NCI-H82 treated with DMSO at 0.1 percent for 48 hours (cell line): Measurements from ENCODE around the gene RNU6-1.

Experiments
- DNase-seq: peaks from one replicate; lab custom pipeline; 2025; ENCODE audit not compliant: unreplicated experiment; lab: John Stamatoyannopoulos, UW

RNU6-1 gene

DNA sequence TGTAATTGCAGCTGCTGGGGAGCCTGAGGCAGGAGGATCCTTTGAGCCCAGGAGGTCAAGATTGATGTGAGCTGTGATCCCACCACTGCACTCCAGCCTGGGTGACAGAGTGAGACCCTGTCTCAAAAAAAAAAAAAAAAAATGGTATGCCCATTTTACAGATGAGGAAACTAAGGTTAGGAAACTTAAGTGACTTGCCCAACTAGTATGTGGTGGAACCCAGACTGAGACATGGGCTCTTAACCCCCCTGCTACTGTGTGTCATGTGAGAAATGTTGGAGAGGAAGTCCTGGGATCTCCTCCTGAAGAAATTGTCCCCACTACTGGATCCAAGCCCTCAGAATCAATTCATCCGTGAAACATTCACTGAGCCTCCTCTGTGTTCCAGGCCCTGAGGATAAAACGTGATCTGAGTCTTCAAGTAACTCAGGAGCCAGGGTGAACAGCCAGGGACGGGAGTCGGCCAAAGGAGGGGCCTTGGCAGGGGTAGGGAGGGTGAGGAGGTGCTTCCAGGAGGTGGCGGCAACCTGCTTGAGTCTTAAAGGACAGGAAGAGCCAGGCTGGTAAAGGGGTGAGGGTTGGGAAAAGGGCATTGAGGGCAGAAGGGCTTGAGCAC is 19.6 kb upstream of the RNU6-1 start:
- DNase-seq, result no peak

DNA sequence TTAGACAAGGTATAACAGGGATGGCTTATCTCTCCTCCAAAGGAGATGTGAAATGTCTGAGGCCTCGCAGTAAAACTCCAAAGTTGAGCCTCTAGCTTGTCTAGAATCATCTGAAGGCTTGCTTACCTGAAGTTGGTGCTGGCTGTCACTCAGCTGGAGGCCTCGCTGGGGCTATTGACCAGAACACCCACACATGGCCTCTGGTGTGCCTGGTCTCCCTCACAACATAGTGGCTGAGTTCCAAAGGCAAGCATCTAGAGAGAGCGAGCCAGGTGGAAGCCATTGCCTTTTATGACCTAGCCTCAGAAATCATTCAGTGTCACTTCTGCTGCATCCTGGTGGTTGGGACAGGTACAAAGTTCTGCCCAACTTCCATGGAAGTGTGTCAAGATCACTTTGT is 17.4 kb upstream of the RNU6-1 start:
- DNase-seq, result no peak

DNA sequence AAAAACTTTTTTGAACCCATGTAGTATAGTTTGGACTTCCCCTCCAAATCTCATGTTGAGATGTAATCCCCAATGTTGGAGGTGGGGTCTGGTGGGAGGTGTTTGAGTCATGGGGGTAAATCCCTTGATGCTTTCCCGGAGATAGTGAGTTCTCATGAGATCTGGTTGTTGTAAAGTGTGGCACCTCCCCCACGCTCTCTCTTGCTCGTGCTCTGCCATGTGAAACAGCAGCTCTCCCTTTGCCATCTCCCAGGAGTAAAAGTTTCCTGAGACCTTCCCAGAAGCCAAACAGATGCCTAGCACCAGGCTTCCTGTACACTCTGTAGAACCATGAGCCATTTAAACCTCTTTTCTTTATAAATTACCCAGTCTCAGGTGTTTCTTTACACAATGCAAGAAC is 16.0 kb upstream of the RNU6-1 start:
- no peak for DNase-seq

DNA sequence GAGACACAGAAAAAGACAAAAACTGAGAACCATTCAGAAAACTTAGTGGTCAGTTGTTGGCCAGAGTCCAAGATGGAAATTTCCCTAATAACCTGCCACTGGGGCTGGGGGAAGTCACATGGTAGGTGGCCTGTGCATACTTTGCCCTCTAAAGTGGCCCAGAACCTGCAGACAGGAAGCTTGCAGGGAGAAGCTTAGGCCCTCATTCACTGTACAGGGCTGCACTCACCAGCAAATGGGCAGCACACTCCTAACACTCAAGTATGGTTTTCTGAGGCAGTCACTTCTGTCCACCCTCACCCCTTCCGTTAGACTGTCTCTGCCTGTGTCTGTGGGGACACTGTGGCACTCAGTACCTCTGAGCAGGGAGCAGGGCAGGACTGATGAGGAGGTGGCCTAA is 14.5 kb upstream of the RNU6-1 start:
- DNase-seq, result no peak

DNA sequence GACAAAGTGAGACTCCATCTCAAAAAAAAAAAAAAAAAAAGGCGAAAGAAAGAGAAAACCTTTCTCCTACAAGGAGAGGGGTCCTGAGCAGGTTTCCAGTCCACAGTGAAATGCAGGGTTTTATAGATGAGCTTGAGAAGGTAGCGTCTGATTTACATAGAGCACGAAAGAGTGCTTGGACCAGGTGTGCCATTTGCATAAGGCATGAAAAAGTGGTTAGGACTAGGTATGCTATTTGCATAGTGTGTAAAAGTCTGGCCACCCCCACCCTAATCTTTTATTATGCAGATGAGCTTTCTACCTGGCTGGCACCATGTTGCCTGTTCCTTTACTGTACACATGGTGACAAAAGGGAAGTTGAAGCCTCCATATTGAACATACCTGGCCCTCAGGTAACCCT is 13.6 kb upstream of the RNU6-1 start:
- no peak for DNase-seq

DNA sequence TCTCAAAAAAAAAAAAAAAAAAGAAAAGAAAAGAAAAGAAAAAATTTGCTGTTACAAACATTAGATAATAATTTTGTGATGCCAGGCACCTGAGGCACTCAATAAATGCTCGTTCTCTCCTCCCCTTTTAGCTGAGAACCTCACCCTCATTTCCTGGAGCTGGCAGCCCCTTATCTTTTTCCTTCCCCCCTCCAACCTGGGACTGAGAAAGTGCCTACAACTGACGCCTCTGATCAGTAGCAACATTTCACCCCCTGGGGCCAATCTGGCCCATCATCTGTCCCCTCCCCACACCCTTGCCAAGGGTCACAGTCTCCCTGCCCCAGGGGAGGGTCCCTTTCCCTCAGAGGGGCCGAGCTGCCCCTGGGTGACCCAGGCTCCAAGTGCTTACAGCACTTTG is 12.6 kb upstream of the RNU6-1 start:
- DNase-seq, result no peak

DNA sequence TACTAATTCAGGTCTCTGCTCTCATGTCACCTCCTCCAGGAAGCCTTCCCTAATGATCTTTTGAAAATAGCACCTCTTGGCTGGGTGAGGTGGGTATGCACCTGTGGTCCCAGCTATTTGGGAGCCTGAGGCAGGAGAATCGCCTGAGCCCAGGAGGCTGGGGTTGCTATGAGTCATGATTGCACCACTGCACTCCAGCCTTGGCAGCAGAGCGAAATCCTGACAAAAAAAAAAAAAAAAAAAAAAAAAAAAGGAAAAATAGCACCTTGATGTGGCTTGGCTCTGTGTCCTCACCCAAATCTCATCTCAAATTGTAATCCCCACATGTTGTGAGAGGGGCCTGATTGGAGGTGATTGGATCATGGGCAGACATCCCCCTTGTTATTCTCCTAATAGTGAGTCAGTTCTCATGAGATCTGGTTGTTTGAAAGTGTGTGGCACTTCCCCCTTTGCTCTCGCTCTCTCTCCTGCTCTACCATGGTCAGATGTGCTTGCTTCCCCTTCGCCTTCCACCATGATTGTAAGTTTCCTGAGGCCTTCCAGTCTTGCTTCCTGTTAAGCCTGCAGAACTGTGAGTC is 11.2 kb upstream of the RNU6-1 start:
- no peak for DNase-seq

DNA sequence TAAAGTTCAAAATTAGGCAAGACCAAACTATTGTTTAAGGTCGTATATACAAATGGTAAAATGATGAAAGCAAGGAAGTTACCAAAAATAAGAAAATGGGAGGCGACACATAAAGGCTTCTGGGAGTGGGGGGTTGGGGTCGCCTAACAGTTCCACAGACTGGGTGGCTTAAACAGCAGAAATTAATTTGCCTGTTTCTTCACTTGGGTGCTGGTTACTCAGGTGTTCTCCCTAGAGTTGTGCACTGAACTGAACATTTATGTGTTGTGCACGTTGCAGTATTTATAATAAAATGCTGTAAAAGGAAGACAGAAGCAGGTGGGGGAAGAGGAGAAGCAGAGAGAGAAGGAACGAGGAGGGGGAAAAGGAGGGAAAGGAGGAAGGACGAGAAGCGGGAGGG is 10.5 kb upstream of the RNU6-1 start:
- DNase-seq, result no peak

DNA sequence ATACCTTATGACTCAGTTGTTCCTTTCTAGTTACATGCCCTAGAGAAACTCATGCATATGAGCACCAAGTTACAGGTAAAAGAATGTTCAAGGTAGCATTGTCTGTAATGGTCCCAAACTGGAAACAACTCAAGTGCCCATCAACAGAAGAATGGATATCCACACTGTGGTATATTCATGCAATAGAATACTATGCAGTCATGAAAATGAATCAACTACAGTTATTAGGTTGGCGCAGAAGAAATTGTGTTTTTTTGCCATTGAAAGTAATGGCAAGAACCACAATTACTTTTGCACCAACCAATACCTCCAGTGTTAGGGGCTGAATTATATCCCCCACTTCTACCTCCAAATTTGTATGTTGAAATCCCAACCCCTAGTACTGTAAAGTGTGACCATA is 9.7 kb upstream of the RNU6-1 start:
- DNase-seq, result no peak

DNA sequence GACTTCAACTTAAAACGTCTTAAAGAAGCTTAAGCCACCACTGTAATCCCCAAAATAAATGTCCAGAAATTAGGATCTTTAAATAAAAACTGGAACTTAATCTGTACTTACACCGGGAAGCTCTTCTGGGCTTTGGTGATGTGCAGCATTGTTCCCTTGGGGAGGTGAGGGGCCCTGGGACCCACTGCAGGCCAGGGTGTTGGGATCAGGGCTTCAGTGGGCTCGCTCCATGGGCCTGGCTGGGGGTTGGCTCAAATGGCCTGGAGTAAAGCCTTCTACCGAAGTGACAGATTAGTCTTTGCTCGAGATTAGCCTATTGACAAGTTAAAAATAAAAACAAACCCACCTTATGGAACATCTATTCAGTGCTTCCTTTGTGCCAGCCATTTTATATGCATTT is 6.1 kb upstream of the RNU6-1 start:
- no peak for DNase-seq

DNA sequence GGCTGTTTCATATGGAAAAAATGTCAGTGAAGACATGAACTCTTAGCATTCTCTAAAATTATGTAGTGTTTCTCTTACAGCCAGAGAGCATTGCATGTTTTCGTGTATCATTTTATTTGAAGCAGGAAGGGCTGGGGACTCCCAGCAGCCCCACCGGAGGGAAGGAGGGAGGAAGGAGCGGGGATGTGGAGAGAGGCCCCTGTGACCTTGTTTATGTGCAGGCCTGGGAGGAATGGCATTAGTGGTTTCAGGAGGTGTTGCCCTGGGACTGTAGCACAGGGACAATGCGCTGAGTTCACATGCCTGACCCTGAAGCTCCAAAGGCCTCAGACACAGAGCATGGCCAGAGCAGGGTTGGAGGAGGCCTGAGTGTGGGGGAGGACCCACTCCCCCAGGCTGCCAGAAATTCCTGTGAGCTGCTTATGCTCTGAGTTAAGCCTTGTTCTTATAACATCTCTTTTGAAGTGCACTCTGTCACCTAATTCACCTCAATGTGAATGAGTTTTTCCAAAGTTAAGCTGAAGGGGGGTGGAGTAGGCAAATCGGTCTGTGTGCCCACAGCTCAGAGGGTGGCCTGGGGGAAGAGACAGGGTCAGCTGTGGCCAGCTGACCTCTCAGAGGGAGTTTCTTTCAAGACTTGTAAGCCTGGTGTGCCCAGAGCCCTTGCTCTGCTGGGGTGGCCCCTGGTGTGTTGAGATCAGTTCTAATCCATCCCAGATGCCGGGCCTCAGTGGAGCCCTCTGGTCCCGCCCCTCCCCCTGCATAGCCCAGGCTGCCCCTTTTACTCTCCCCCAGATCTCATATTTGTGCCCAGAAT is 3.9 kb upstream of the RNU6-1 start:
- peak; percentile 21 for DNase-seq

DNA sequence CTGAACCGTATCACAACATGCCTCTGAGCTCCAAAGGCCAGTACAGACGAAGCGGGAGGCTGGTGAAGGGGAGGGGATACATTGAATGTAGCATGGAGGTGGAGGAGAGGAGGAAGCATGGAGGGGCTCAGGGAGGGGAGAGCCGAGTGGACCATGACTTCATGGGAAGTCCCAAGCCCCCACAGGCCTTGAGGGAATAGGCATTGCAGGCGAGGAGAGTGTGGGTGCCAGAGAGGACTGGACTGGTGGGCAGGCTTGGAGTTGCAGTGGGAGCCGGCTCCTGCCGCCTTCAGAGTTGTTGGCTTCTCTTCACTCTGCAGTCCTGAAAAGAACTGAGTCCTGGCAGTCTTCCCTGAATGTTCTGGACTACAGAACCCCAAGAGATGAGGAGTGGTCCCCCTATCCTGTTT is 3.3 kb upstream of the RNU6-1 start:
- DNase-seq, result no peak

DNA sequence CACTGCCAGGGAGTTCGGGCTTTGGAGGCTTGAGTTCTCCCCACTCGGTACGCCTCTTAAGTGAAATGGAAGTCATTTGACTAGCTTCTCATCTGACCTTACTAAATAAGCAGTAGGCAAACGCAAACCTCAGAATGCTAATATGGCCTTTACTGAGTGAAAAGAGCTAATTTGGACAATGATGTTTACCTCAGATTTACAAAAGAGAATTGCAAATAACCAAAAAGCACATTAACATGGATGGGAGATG is 1.6 kb upstream of the RNU6-1 start:
- DNase-seq, result no peak

DNA sequence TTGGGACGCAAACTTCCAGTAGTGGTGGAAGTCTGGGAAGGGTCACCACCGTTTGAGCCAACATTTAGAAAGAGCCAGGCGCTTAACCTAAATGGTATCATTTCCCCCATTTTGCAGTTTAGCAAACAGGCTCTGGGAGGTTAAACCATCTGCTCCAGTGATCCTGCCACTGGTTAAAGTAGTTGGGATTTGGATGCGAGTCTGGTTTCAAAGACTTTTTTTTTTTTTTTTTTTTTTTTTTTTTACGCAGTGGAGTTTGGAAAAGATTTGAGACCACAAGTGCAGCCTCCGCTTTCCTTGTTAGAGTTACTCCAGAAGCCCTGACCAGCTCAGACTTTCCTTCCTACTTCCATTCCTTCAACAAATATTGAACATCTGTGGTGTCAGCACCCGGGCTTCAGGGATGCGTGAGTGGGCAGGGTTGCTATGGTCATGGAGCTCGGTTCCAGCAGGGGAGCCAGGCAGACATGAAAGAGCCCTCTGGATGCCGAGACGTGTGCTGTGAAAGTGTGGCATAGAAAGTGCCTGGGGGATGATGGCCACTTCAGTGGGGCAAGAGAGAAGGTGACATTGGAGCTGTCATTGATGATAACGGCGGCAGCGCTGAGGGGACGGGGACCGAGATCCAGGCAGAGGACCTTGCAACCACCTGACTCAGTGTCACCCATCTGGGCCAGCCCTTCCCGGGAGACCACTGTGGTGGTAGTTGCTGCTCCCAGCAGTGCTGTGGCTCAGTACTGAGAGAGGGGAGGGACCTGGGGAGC is 1.1 kb upstream of the RNU6-1 start:
- no peak for DNase-seq

DNA sequence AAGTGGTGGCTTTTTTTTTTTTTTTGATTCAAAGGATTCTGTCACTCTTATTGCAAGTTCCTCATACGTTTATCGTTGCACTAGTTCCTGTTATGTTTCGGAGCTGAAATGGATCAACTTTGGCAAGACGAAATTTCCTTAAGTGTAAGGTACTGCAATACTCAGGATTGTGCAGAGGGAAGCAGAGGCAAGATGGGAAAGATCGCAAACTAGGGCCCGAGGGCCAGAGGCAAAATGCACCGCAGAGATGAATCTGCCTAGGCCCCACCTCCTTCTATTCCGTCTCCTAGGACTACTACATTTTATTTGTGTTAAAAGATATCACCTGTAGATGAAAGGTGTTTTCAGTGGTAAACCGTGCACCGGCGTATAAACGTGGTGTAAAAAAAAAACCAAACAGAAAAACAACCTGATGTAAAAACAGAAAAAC is 331 bp downstream of the RNU6-1 start:
- DNase-seq, result peak; percentile 78

DNA sequence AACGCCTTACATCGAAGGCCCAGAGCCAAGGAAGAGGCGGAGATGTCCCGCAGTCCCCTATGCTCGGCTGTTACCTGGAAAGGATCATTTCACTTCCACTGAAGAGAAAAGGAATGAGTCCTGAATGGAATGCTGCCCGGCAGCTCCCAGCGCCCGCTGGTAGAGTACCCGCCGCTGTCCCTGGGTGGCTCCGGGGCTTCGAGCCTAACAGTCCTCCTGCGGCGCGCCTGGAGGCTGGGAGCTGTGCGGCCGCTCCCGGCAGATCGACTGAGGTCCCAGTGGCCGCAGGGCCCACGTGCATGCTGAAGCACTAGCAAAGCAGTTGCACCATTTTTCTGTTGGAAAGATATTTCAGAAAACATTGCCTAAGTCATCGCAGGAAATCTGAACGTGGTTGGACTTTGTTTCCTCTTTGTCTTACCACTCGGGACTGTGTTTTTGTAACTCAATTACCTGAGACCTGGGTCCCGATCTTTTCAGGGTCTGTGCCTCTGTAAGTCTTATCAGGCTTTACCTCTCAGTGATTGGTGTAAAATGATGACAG is 984 bp downstream of the RNU6-1 start:
- DNase-seq, result no peak

DNA sequence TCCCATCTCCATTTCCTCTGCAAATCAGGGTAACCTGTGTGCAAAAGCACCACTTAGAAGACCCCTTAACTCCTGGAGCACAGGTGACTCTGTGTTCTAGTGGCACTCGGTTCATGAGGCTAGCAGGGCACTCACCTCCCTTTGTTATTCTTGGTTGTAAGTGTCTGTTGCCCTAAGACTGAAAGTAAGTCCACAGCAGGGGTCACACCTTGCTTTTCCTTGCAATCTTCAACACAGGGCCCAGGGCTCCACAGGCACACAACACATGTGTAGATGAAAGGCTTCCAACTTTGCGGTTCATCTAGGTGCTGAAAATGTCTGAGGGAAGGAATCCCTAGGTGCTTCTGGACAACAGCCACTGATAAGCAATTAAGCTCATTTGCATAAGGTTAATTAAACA is 2.9 kb downstream of the RNU6-1 start:
- no peak for DNase-seq

DNA sequence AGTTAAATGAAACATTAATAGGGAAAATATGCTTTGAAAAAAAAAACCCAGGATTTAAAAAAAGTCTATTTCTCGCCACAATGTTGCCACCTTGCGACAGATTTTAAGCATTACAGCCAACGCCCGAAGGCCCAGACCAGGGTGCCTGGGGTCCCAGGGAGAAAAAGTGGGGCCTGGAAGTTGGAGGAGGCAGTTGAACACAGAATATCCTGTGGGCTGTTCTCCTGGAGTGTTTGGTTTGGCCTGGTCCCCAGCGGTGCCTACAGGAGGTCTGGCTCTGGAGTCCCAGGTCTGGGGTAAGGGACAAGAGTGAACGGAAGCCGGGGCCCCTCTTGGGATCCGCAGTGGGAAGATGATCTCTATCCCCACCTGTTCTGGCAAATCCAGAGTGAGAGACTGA is 3.4 kb downstream of the RNU6-1 start:
- peak; percentile 29 for DNase-seq

DNA sequence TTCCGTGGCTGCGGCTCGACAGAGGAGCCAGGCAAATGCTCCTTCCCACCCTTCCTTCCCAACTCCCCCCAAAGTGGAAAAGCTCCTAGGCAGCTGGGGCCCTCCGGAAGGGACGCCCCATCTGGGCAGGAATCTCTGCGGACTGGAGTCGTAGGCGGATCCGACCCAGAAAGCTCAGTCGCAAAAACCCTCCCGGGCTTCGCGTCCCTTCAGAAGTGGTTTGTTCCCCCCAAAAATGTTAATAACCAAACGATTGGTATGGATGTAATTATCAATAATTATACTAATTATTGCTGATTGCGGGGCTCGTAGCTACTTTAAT is 3.8 kb downstream of the RNU6-1 start:
- no peak for DNase-seq

DNA sequence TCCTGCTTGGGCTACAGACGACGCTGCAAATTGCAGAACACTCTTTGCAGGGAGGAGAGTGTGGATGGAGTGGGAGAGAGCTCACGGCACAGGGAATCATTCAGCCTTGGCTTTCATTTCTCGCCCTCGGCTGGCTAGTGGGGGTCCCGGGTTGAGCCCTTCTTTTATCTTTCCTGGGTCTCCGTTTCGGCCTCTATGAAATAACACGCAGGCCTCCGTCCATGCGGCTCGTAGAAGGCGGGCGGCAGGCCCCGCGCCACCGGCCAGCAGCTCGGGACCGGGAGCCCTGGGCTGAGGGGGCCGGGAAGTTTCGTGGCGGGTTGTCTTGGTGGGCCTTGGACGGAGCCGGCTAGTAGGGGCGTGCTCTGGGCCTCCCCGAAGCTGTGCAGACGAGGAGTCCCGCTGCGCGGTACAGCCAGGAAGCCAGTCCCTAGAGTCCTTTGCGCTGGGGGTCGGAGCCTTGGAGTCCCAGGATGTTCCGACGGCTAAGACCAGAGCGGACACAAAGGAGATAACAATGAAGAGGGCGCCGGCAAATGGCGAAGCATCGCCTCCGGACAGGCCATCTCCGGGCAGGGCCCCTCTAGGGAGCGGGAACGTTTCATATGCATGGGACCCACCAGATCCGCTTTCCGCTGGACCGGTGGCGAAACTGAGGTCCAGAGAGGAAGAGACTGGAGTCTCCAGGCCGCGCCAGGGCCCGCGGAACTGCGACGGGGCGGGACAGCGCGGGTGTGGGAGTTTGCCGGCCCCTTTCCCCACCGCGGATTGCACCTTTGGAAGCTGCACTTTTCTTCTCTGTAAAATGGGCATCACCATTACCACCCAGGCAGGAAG is 4.3 kb downstream of the RNU6-1 start:
- DNase-seq, result no peak
